ENCODE measurements around the gene LTO1. TPM values are rescaled to one million over a fixed set of nuclear protein-coding genes. Genes with fewer than 3 reads are reported as not detected.

Gene LTO1
- polyA plus RNA-seq, 3 donors = 11.5 to 17.3 (median 12.6) TPM

- WGBS, 3 donors = 76 to 79% (median 78%) methylated on average over 11 of the region's 11 CpGs
- no peak overlapping the region for H3K27ac ChIP-seq (ENCODE audit: low read depth, low read length)
Measured at GRCh38 chr11:69652999-69653398, 22.2 kb downstream of the LTO1 start.

DNA sequence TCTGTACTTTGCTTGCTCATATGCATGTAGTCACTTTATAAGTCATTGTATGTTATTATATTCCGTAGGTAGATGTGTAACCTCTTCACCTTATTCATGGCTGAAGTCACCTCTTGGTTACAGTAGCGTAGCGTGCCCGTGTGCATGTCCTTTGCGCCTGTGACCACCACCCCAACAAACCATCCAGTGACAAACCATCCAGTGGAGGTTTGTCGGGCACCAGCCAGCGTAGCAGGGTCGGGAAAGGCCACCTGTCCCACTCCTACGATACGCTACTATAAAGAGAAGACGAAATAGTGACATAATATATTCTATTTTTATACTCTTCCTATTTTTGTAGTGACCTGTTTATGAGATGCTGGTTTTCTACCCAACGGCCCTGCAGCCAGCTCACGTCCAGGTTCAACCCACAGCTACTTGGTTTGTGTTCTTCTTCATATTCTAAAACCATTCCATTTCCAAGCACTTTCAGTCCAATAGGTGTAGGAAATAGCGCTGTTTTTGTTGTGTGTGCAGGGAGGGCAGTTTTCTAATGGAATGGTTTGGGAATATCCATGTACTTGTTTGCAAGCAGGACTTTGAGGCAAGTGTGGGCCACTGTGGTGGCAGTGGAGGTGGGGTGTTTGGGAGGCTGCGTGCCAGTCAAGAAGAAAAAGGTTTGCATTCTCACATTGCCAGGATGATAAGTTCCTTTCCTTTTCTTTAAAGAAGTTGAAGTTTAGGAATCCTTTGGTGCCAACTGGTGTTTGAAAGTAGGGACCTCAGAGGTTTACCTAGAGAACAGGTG, 23.1 kb downstream of the LTO1 start:
- no peak overlapping the region for H3K27ac ChIP-seq (ENCODE audit: low read depth, low read length)
- WGBS, 3 donors = 87 to 91% (median 88%) methylated on average over 15 of the region's 15 CpGs

GRCh38 chr11:69650832-69651344, 24.3 kb downstream of the LTO1 start:
- WGBS, 3 donors = 81 to 89% (median 87%) methylated on average over 22 to 23 of the region's 23 CpGs
- H3K27ac ChIP-seq (ENCODE audit: low read depth, low read length) = no peak overlapping the region

DNA sequence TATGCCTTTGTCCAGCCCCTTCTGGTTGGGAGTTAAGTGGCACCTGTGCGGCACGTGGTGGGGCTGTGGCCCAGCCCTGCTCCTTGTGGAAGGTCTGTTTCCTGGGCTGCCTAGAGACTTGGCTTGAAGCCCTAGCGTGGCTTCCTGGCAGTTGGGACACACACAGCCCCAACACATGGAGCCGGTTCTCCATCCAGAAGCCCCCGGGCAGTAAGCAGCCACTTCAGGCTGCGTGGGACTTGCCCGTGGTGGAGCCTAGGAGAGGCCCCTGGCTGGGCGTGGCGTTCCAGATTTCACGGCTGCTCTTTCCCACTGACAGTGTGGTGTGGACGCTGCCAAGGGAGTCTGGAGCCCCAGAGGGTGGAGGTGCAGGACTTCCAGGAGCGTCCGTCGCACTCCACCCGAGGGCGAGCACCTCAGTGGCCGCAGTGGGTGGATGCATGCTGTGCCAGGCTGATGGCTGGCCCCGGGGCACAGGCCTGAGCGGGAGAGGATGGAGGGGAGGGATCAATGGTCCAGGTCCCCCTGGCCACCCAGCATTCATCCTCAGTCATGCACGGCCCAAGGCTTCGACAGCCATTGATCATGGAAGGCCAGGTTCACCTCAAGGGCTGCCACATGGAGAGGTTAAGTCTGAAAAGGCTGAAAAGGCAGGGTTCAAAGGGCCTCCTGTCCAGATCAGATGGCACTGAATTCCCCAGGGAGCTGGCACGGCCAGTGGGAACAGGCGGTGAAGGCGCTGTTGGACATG, 24.9 kb downstream of the LTO1 start:
- WGBS, 3 donors = 74 to 83% (median 74%) methylated on average over 24 of the region's 24 CpGs
- H3K27ac ChIP-seq (ENCODE audit: low read depth, low read length) = no peak overlapping the region

DNA sequence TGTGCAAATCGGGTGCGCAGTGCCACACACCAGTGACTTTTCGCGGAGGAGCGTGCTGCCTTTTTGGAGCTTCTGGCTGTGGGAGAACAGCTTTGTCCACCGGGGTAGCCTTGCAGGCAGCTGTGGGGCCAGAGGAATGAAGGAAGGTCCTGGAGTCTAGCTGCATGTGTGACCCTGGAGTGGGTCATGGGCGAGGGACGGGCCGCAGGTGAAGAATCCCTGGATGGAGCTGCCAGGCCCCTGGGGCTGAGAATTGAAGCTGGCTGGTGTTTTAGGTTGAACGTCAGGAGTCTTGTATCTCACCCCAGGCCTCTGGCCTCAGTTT, 25.6 kb downstream of the LTO1 start:
- H3K27ac ChIP-seq (ENCODE audit: low read depth, low read length) = no peak overlapping the region
- WGBS, 3 donors = 88 to 96% (median 92%) methylated on average over 10 of the region's 10 CpGs

DNA sequence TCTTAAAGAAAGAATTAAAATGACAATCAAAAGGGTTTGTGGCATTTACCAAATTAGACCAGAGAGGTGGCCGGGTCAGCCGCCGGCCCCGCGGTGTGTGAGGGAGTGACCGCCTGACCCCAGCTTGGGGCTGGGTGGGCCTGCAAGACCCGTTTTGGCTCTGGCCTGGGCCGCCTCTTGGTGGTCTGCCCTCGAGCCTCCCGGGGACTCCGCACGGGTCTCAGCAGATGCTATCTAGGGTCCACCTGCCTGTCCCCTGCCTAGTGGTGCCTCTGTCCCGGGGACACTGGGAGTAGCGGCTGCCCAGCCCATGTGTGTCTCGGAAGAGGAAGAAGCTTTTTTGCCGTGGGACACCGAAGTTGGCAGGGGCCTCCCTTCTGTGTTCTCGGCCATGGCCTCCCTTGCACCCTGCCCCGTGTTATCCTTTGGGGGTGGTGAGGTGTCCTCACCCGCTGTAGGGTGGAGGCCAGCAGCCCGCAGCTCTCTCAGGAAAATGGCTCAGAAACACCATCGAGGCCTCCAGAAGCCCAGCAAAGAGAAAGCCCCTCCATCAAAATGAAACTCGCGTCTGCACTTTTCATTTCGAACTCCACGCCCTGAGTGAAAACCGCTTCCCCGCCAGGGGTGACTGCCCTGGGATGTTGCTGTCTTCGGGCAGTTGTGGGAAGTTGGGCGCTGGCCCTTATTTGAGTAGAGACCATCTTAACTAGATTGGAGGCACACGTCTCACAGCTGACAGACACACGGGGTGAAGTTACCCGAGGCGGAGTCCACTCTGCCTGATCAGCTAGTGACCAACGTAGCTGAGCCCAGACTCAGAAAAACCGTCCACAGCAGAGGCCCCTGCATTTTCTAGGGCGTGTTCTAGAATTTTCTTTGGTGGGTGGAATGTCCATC, 26.2 kb downstream of the LTO1 start:
- 87 to 93% (median 91%) methylated on average over 37 of the region's 37 CpGs for WGBS, 3 donors
- no peak overlapping the region for H3K27ac ChIP-seq (ENCODE audit: low read depth, low read length)

DNA sequence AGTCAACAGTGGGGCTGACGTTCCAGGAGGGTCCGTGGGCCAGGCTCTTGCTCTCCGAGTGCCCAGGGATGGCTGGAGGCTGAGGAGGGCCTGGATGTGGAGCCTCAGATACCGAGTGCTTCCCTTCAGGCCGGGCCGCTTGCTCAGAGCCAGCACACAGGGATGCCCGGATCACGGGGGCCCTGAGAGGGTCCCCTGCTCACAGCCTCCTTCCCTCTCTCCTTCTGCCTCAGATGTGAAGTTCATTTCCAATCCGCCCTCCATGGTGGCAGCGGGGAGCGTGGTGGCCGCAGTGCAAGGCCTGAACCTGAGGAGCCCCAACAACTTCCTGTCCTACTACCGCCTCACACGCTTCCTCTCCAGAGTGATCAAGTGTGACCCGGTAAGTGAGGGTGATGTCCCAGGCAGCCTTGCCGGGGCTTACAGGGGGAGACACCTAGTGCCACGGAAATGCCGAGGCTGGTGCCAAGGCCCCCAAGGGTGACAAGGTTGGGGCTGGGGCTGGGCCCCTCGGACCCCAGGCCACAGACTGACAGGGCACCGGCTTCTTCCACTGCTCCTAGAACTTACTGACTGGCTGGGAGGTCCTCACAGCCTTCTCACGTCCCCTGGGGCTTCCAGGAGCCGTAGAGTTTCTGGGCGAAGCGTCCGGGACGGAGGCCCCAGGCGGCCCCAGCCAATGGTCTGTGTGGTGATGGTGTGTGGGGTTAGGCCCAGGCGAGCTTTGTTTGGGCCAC, 27.2 kb downstream of the LTO1 start:
- 77 to 85% (median 80%) methylated on average over 28 of the region's 28 CpGs for WGBS, 3 donors
- H3K27ac ChIP-seq (ENCODE audit: low read depth, low read length) = no peak overlapping the region

- H3K27ac ChIP-seq (ENCODE audit: low read depth, low read length) = no peak overlapping the region
- 84 to 87% (median 84%) methylated on average over 11 of the region's 11 CpGs for whole genome bisulfite sequencing, 3 donors
Measured at GRCh38 chr11:69647390-69647748, 27.8 kb downstream of the LTO1 start.

- whole genome bisulfite sequencing, 3 donors = 75 to 89% (median 86%) methylated on average over 29 to 32 of the region's 32 CpGs
- no peak overlapping the region for H3K27ac ChIP-seq (ENCODE audit: low read depth, low read length)
Measured at GRCh38 chr11:69646493-69647389, 28.4 kb downstream of the LTO1 start.

- WGBS, 3 donors = 61 to 87% (median 82%) methylated on average over 30 of the region's 30 CpGs
- no peak overlapping the region for H3K27ac ChIP-seq (ENCODE audit: low read depth, low read length)
Measured at GRCh38 chr11:69645801-69646492, 29.2 kb downstream of the LTO1 start.

- WGBS, 3 donors = 74 to 86% (median 84%) methylated on average over 20 of the region's 20 CpGs
- no peak overlapping the region for H3K27ac ChIP-seq (ENCODE audit: low read depth, low read length)
Measured at GRCh38 chr11:69644962-69645675, 30.0 kb downstream of the LTO1 start.

DNA sequence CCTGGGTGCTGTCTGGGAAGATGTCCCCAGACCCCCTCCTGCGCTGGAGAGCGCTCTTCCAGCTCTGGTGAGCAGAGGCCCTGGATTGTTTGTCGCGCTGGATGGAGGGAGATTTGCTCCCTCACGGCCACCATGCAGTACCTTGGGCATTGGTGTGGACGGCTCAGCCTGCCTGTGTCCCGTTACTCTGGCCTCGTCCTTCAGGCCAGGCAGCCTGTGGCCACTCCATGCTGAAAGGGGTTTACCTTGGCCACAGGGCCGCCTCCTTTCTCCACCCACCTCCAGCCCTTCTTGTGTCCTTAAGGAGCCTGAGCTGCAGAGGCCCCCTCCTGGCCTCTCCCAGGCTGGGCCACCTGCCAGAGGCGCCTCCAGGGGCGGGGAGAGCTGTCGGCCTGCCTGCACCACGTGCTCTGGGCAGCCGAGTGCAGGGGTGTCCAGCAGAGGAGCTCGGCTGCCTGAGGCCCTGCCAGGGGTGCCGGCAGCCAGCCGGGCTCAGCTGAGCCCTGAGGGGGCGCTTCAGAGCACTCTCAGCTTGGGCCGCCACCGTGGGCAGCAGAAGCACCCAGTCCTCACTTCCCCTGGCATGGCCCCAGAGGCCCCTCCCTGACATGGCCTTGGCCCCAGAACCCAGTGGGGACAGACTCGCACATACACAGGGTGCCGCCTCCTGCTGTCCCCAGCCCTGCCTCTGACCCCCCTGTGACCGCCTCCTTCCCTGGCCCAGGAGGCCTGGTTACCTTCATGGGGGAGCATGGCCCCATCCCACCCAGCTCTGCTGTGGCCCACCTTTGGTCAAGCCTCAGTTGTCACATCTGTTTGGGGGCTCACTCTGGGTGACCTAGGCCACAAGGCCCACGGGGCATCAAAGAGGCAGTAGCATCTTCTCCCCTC, 30.8 kb downstream of the LTO1 start:
- 27 to 43% (median 38%) methylated on average over 24 of the region's 24 CpGs for WGBS, 3 donors
- H3K27ac ChIP-seq (ENCODE audit: low read depth, low read length) = no peak overlapping the region

DNA sequence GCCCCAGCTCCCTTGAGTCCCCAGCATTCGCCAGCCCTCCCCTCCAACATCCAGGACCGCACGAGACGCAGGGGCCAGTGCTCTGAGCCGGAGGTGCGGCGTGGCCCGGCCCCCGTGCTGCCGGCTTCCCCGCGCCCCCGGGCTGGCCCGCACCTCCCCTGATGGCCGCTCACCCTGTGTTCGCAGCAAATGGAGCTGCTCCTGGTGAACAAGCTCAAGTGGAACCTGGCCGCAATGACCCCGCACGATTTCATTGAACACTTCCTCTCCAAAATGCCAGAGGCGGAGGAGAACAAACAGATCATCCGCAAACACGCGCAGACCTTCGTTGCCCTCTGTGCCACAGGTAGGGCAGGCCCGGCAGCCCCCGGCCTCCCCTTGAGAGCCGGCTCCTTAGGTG, 31.5 kb downstream of the LTO1 start:
- H3K27ac ChIP-seq (ENCODE audit: low read depth, low read length) = no peak overlapping the region
- WGBS, 3 donors = 23 to 62% (median 45%) methylated on average over 23 to 27 of the region's 27 CpGs

DNA sequence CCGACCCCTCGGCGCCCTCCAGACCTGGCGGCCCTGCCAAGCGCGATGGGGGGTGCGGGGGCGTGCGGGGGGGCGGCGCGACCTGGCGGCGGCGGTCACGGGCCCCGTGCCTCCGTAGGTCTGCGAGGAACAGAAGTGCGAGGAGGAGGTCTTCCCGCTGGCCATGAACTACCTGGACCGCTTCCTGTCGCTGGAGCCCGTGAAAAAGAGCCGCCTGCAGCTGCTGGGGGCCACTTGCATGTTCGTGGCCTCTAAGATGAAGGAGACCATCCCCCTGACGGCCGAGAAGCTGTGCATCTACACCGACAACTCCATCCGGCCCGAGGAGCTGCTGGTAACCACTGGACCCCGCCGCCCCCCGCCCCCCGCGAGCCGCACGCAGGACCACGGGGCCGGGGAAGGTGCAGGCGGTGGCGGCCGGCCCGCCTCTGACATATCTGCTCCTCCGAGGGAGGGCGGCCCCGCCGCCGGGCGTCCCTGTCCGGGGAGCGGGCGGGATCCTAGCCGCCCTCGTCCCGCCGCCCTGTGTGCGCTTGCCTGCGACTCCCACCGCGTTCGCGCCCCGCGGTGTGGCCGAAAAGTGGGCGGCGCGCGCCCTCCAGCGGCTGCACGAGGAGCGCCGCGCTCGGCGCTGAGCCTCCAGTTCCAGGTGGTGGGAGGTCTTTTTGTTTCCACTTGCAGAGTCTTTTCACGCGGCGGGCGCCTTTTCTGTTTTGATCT, 32.1 kb downstream of the LTO1 start:
- H3K27ac ChIP-seq (ENCODE audit: low read depth, low read length) = no peak overlapping the region
- 0 to 1% (median 0%) methylated on average over 66 to 81 of the region's 81 CpGs for whole genome bisulfite sequencing, 3 donors

DNA sequence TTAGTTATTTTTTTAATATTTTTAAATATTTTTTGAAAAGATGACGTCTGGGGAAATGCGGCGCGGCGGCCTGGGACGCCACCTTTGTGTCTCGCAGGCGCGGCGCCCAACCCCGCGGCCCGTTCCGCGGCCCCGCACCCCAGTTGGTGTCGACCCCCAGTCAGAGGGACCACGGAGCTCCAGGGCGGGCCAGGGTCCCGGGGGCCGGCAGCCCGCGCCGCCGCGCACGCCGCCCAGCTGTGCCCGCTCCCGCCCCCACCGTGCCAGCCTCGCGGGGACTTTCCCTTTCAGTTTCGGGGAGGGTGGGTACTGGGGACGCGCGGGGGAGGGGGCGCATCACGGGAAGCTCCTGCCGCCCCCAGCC, 32.6 kb downstream of the LTO1 start:
- no peak overlapping the region for H3K27ac ChIP-seq (ENCODE audit: low read depth, low read length)
- WGBS, 3 donors = 0 to 1% (median 1%) methylated on average over 27 to 35 of the region's 40 CpGs
